Measurements from ENCODE around the gene SMC6.

SMC6 gene

GRCh38 chr2:17754773-17755425 is 1.3 kb upstream of the SMC6 start:
- TF ChIP-seq, protein P1, sequence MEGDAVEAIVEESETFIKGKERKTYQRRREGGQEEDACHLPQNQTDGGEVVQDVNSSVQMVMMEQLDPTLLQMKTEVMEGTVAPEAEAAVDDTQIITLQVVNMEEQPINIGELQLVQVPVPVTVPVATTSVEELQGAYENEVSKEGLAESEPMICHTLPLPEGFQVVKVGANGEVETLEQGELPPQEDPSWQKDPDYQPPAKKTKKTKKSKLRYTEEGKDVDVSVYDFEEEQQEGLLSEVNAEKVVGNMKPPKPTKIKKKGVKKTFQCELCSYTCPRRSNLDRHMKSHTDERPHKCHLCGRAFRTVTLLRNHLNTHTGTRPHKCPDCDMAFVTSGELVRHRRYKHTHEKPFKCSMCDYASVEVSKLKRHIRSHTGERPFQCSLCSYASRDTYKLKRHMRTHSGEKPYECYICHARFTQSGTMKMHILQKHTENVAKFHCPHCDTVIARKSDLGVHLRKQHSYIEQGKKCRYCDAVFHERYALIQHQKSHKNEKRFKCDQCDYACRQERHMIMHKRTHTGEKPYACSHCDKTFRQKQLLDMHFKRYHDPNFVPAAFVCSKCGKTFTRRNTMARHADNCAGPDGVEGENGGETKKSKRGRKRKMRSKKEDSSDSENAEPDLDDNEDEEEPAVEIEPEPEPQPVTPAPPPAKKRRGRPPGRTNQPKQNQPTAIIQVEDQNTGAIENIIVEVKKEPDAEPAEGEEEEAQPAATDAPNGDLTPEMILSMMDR (IDR thresholded peaks at IDR 0.05; ENCODE audit: low read depth, low read length, missing control alignments) = no peak
- DNase-seq (ENCODE audit: extremely low read depth, low read depth) = no peak
- peak overlapping the region; percentile 79 for H3K4me3 ChIP-seq (replicated peaks; ENCODE audit: low read depth, low read length)

DNA sequence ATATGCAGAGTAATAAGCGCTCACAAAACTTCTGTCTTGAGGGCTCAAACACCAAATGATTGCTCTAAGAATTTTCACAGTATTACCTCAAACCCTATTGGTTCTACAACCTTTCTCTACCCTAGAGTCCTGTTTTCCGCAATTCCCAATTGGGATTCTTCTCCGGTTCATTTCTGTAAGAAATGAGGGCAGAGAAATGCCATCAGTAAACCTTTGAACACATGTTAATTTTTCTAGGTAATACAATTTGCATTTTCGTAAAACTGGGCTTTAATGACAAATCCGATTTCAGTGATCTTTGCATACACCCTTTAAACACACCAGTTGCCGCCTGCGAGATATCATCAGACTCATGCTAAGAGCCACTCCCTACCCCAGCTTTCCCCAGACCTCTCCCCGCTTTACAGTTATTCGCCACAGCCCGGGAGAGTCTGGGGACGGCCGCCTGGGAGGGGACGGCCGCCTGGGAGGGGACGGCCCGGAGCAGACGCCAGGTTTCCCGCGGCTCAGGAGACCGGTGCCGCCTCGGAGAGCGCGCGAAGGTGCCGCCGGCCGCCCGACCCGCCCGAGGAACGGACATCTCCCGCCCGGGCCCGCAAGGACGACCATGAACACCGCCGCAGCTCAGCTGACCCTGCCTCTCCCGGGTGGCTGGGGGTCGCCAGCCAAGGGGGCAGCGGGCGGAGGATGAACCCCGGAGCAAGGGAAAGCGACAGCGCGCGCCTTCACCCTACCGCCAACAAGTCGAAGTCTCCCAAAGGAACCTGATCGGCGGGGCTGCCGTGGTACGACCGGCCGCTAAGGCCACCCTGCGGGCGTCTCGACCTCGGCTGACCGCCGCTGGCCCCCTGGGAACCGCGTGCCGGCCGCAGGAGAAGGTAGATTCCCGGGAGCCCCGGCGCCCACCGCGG is 463 bp downstream of the SMC6 start:
- TF ChIP-seq, protein P1 (IDR thresholded peaks at IDR 0.05; ENCODE audit: low read depth, low read length, missing control alignments) = no peak
- H3K4me3 ChIP-seq (replicated peaks; ENCODE audit: low read depth, low read length) = peak overlapping the region; percentile 79
- DNase-seq (ENCODE audit: extremely low read depth, low read depth) = no peak

- no peak for DNase-seq (ENCODE audit: extremely low read depth, low read depth)
- TF ChIP-seq, protein P1 (IDR thresholded peaks at IDR 0.05; ENCODE audit: low read depth, low read length, missing control alignments) = no peak
- H3K4me3 ChIP-seq (replicated peaks; ENCODE audit: low read depth, low read length) = peak overlapping the region; percentile 79
These were observed 1.4 kb downstream of the SMC6 start for GRCh38 chr2:17752246-17752645.

DNA sequence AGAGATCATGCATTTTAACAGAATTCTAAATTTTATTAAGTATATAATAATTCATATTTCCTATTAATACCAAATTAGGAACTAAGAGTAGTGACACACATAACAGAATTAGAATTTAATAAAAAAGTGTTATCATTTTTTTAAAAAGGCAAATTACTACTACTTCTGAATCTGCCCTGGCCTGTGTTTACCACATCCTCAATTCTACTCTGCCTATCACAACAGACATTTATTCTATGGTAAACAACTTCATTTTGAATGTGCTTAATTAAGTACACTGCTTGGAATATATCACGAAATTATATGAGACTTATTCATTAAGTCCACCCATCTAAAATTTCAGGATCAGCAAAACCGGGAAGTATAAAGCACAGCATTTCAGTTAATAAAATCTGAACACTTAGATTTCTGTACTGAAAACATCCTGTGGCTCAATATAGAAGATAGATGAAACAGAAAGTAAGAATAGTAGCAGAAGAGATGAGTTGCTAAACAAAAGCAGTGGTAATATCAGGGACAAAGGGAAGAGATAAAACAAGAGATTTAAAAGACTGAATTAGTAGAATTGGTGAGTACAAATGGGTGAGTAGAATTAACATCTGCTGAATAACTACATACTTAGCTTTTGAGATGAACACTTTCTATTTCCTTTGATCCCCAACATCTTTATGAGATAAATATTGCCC is 3.7 kb downstream of the SMC6 start:
- TF ChIP-seq, protein P1 (IDR thresholded peaks at IDR 0.05; ENCODE audit: low read depth, low read length, missing control alignments) = no peak
- no peak overlapping the region for H3K4me3 ChIP-seq (replicated peaks; ENCODE audit: low read depth, low read length)
- no peak for DNase-seq (ENCODE audit: extremely low read depth, low read depth)

GRCh38 chr2:17748745-17749144 is 4.9 kb downstream of the SMC6 start:
- no peak for DNase-seq (ENCODE audit: extremely low read depth, low read depth)
- TF ChIP-seq, protein P1 (IDR thresholded peaks at IDR 0.05; ENCODE audit: low read depth, low read length, missing control alignments) = no peak
- no peak overlapping the region for H3K4me3 ChIP-seq (replicated peaks; ENCODE audit: low read depth, low read length)

DNA sequence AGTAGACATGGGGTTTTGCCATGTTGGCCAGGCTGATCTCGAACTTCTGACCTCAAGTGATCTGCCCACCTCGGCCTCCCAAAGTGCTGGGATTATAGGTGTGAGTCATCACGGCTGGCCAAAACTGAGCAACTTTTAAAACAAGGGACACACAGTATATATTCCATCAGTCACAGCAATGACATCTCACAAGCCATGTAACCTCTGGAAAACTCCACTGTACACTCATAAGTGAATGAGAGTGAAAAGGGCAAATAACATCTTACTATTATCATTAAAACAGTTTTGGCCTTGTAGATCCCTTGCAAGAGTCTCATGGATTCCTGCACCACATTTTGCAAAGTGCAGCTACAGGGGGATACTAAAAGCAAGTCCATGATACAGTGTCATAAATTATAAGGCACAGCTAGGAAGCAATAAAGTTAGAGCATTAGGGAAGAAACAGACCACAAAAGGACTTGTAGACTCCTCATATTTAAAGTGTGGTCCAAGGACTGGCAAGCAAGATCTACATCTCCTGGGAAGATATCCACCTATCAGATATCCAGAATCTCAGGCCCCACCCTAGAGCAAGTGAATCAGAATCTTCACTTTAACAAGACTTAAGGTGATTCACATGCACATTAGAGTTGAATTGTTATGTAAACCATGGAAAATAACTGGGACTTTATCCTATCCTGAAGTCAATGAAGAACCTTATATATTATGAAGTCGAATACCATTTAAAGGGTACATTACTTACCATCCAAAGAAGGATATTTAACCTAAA is 5.7 kb downstream of the SMC6 start:
- TF ChIP-seq, protein P1 (IDR thresholded peaks at IDR 0.05; ENCODE audit: low read depth, low read length, missing control alignments) = no peak
- no peak for DNase-seq (ENCODE audit: extremely low read depth, low read depth)
- no peak overlapping the region for H3K4me3 ChIP-seq (replicated peaks; ENCODE audit: low read depth, low read length)

Measured in HFF-Myc (cell line).